Thoracic aorta (tissue), 2 donors: Measurements from ENCODE around the gene CERS4. TPM values are rescaled to one million over a fixed set of nuclear protein-coding genes. Genes with fewer than 3 reads are reported as not detected.

Source experiments
- ATAC-seq: fragments of 150-250 bp; one replicate; pipeline ENCODE4 v1.8.0; 2017; ENCODE audit warnings: low read depth; ENCODE audit not compliant: insufficient number of reproducible peaks, low FRiP score
- DNase-seq: peaks from one replicate; pipeline ENCODE4 v3.0.0-alpha.2; 2020; ENCODE audit warnings: low spot score
- H3K27ac ChIP-seq, 2 donors: fragments of 200-600 bp; sonication (generic); 1 replicate in 1 of 2; 2 replicates in 1 of 2; pipeline ENCODE4 v1.5.1; 2016; ENCODE audit warnings: mild to moderate bottlenecking in 2 of 2, moderate library complexity in 2 of 2
- H3K27me3 ChIP-seq: fragments of 200-600 bp; sonication (generic); replicated peaks from 2 replicates; pipeline ENCODE4 v1.6.0; 2016; ENCODE audit warnings: mild to moderate bottlenecking; ENCODE audit not compliant: insufficient read depth
- H3K36me3 ChIP-seq: fragments of 200-600 bp; sonication (generic); one replicate; pipeline ENCODE4 v1.5.1; 2016
- H3K4me1 ChIP-seq, 2 donors: fragments of 200-600 bp; sonication (generic); 1 replicate in 1 of 2; 2 replicates in 1 of 2; pipeline versions ENCODE4 v1.5.1 to v1.6.0; 2016; ENCODE audit warnings: low read depth in 2 of 2, mild to moderate bottlenecking in 1 of 2; ENCODE audit not compliant: control insufficient read depth in 1 of 2
- H3K4me3 ChIP-seq: fragments of 200-600 bp; sonication (generic); 2 replicates; pipeline ENCODE4 v1.5.1; 2016; ENCODE audit warnings: mild to moderate bottlenecking
- H3K9me3 ChIP-seq: fragments of 200-600 bp; sonication (generic); 2 replicates; pipeline ENCODE4 v1.5.1; 2016
- total RNA-seq, 2 donors: library from RNA; depleted of rRNA; stranded (reverse); fragments of >200 nt; gene quantifications; one replicate each; pipeline versions ENCODE4 v1.1.0 to v1.2.3, GENCODE V29; 2016
- TF ChIP-seq, protein P1 (sequence below): fragments of 200-600 bp; sonication (generic); IDR thresholded peaks from one replicate; pipeline ENCODE4 v1.5.1; 2019; ENCODE audit warnings: antibody characterized with exemption

The CERS4 gene
- total RNA-seq, 2 donors from 2014 or later: 21.9 to 29.7 TPM

- Histone ChIP-seq H3K36me3 (peaks cover 23% of the 10 kb centered on the region), H3K27ac (no peak overlapping the region), H3K9me3 (no peaks in the 10 kb centered on the region), H3K4me1 (peaks cover 5 to 13% of the 10 kb centered on the region in 2 donors), H3K27me3 (no peaks in the 10 kb centered on the region), H3K4me3 (no peak overlapping the region)
- TF ChIP-seq, protein P1, sequence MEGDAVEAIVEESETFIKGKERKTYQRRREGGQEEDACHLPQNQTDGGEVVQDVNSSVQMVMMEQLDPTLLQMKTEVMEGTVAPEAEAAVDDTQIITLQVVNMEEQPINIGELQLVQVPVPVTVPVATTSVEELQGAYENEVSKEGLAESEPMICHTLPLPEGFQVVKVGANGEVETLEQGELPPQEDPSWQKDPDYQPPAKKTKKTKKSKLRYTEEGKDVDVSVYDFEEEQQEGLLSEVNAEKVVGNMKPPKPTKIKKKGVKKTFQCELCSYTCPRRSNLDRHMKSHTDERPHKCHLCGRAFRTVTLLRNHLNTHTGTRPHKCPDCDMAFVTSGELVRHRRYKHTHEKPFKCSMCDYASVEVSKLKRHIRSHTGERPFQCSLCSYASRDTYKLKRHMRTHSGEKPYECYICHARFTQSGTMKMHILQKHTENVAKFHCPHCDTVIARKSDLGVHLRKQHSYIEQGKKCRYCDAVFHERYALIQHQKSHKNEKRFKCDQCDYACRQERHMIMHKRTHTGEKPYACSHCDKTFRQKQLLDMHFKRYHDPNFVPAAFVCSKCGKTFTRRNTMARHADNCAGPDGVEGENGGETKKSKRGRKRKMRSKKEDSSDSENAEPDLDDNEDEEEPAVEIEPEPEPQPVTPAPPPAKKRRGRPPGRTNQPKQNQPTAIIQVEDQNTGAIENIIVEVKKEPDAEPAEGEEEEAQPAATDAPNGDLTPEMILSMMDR: no peak
- no peak for ATAC-seq
- DNase-seq: no peak
These were observed 45.3 kb downstream of the CERS4 start for GRCh38 chr19:8254286-8255001.

GRCh38 chr19:8255426-8256125 lies 46.4 kb downstream of the CERS4 start:
- no peaks in the 10 kb centered on the region for H3K27me3 ChIP-seq
- H3K4me1 ChIP-seq: peaks cover 5 to 13% of the 10 kb centered on the region in 2 donors
- no peak overlapping the region for H3K27ac ChIP-seq
- H3K36me3 ChIP-seq: peaks cover 23% of the 10 kb centered on the region
- no peaks in the 10 kb centered on the region for H3K9me3 ChIP-seq
- DNase-seq: no peak
- no peak overlapping the region for H3K4me3 ChIP-seq
- TF ChIP-seq, protein P1: no peak
- no peak for ATAC-seq

- peaks cover 23% of the 10 kb centered on the region for H3K36me3 ChIP-seq
- H3K4me1 ChIP-seq: peaks cover 3 to 4% of the 10 kb centered on the region in 2 donors
- H3K9me3 ChIP-seq: no peaks in the 10 kb centered on the region
- no peak overlapping the region for H3K4me3 ChIP-seq
- ATAC-seq (no peak), DNase-seq (no peak)
- no peak overlapping the region for H3K27ac ChIP-seq
- H3K27me3 ChIP-seq: no peaks in the 10 kb centered on the region
- TF ChIP-seq, protein P1: no peak
These were observed 47.3 kb downstream of the CERS4 start for GRCh38 chr19:8256276-8257051.

DNA sequence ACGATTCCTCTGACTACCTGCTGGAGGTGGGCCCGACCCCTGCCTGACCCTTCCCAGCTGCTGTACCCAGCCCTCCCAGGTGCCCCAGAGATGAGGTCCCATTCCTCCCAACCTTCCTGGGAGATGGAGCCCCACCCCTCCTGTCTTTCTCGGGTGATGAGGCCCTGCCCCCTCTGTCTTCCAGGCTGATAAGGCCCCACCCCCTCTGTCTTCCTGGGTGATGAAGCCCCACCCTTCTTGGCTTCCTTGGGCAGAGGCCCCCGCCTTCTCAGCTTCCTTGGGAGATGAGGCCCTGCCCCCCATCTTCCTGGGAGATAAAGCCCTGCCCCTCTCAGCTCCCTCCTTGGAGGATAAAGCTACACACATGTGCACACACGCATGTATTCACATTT lies 47.9 kb downstream of the CERS4 start:
- no peaks in the 10 kb centered on the region for H3K9me3 ChIP-seq
- ATAC-seq (no peak), DNase-seq (no peak)
- H3K4me3 ChIP-seq: no peak overlapping the region
- peaks cover 23% of the 10 kb centered on the region for H3K36me3 ChIP-seq
- TF ChIP-seq, protein P1: no peak
- no peak overlapping the region for H3K27ac ChIP-seq
- no peaks in the 10 kb centered on the region for H3K4me1 ChIP-seq
- H3K27me3 ChIP-seq: no peaks in the 10 kb centered on the region
